A549 (cell line): Measurements from ENCODE around the gene THUMPD1. TPM values are rescaled to one million over a fixed set of nuclear protein-coding genes. Genes with fewer than 3 reads are reported as not detected.
A peak's percentile ranks its signal among the peaks of the same experiment; 100 is the strongest.
"Not testable (repeated sequence)": the region's sequence is repeated elsewhere in the genome, so short reads cannot be mapped to it uniquely, and the experiment has no call there.

Source experiments
- ATAC-seq, 2 experiments: fragments of 200-7000 bp in 1 of 2; fragments of >200 bp in 1 of 2; cut with Nextera tagmentation in 1 of 2; cut with Tn5 transposase in 1 of 2; 3 replicates each; pipeline versions ENCODE4 v1.8.0 to v1.9.1; 2018 to 2020; ENCODE audit warnings: mild to moderate bottlenecking in 1 of 2, moderate library complexity in 1 of 2
- CTCF ChIA-PET: fragments of 300-600 bp; sonication (Branson Sonifier 250); formaldehyde crosslinking; extraction: SDS; loops from one replicate; lab custom pipeline; 2021; ENCODE audit warnings: antibody characterized with exemption, inconsistent platforms; lab: Yijun Ruan, JAX
- POLR2A ChIA-PET: fragments of 350-600 bp; formaldehyde crosslinking; extraction: SDS; loops from one replicate; lab custom pipeline; 2021; ENCODE audit warnings: antibody characterized with exemption, inconsistent platforms; lab: Yijun Ruan, JAX
- DNase-seq, 2 experiments: peaks; one replicate each; pipeline versions ENCODE4 v3.0.0 to v3.0.0-alpha.2; 2011 to 2016; ENCODE audit warnings: low read depth in 1 of 2, low spot score in 1 of 2
- FAIRE-seq: peaks from 2 replicates; lab custom pipeline; 2011; peaks lifted over from hg19 to GRCh38; lab: Jason Lieb, UNC
- H3K27ac ChIP-seq, 2 experiments: fragments of >200 bp; sonication (Bioruptor Twin); formaldehyde crosslinking; 3 replicates each; pipeline ENCODE4 v1.5.1; 2016 to 2017
- H3K4me1 ChIP-seq: fragments of >200 bp; sonication (Bioruptor Twin); formaldehyde crosslinking; 3 replicates; pipeline ENCODE4 v1.6.1; 2016
- H3K4me2 ChIP-seq: fragments of >200 bp; sonication (Bioruptor Twin); formaldehyde crosslinking; 3 replicates; pipeline ENCODE4 v1.6.1; 2016
- H3K4me3 ChIP-seq: fragments of >200 bp; sonication (Bioruptor Twin); formaldehyde crosslinking; 3 replicates; pipeline ENCODE4 v1.5.1; 2016
- H3K9me3 ChIP-seq: fragments of >200 bp; sonication (Bioruptor Twin); formaldehyde crosslinking; 3 replicates; pipeline ENCODE4 v1.6.1; 2016
- CBX2 ChIP-seq: fragments of 200-600 bp; sonication (generic); IDR thresholded peaks from 2 replicates; pipeline ENCODE4 v1.6.1; 2016; ENCODE audit warnings: low read depth, mild to moderate bottlenecking, borderline replicate concordance
- CEBPB ChIP-seq, 2 experiments: fragments of >200 bp in 1 of 2; sonication (Bioruptor Twin) in 1 of 2; formaldehyde crosslinking in 1 of 2; IDR thresholded peaks; 2 replicates each; pipeline ENCODE4 v1.6.1; 2012 to 2016
- CHD2 ChIP-seq: fragments of 150-350 bp; IDR thresholded peaks from 2 replicates; pipeline ENCODE4 v1.6.1; 2014; ENCODE audit warnings: low read length; ENCODE audit not compliant: partially characterized antibody
- E2F6 ChIP-seq: IDR thresholded peaks from 2 replicates; pipeline ENCODE4 v1.6.1; 2012; ENCODE audit warnings: low read depth, borderline replicate concordance
- EHMT2 ChIP-seq: fragments of 200-600 bp; sonication (generic); IDR thresholded peaks from 2 replicates; pipeline ENCODE4 v1.6.1; 2016; ENCODE audit warnings: antibody characterized with exemption, low read depth, mild to moderate bottlenecking, moderate library complexity
- FOSB ChIP-seq: fragments of 250-450 bp; sonication (Bioruptor Pico); IDR thresholded peaks from 2 replicates; pipeline ENCODE4 v1.5.0; 2020; ENCODE audit warnings: mild to moderate bottlenecking, moderate library complexity
- FOXS1 ChIP-seq: fragments of 250-450 bp; sonication (Bioruptor Pico); IDR thresholded peaks from 2 replicates; pipeline ENCODE4 v1.5.0; 2020; ENCODE audit warnings: mild to moderate bottlenecking, moderate library complexity
- JUNB ChIP-seq: fragments of >200 bp; sonication (Bioruptor Twin); formaldehyde crosslinking; IDR thresholded peaks from 2 replicates; pipeline ENCODE4 v1.6.1; 2016
- KDM5A ChIP-seq: fragments of 200-600 bp; sonication (generic); IDR thresholded peaks from 2 replicates; pipeline ENCODE4 v1.6.1; 2016; ENCODE audit warnings: antibody characterized with exemption, mild to moderate bottlenecking
- MAZ ChIP-seq: fragments of 150-350 bp; IDR thresholded peaks from 2 replicates; pipeline ENCODE4 v1.6.1; 2014; ENCODE audit warnings: antibody characterized with exemption, low read depth, low read length, borderline replicate concordance
- POLR2A ChIP-seq: IDR thresholded peaks from 2 replicates; pipeline ENCODE4 v1.6.1; 2012; ENCODE audit warnings: mild to moderate bottlenecking, low read length
- RCOR1 ChIP-seq: fragments of 150-350 bp; IDR thresholded peaks from 2 replicates; pipeline ENCODE4 v1.6.1; 2014; ENCODE audit warnings: antibody characterized with exemption, low read length, low read depth
- TP53 ChIP-seq: fragments of 250-450 bp; sonication (Bioruptor Pico); IDR thresholded peaks from 2 replicates; pipeline ENCODE4 v1.5.0; 2021; ENCODE audit warnings: mild to moderate bottlenecking, moderate library complexity
- USF2 ChIP-seq: fragments of 450-650 bp; IDR thresholded peaks from 2 replicates; pipeline ENCODE4 v1.6.1; 2014; ENCODE audit warnings: antibody characterized with exemption
- WGBS: methylation state at CpG from one replicate; pipeline ENCODE4 v1.1.6; 2017; ENCODE audit errors: missing lambda C conversion rate; 5-methylcytosine and 5-hydroxymethylcytosine counted together
- polyA plus RNA-seq, 4 experiments: library from polyadenylated mRNA; depleted of rRNA in 3 of 4; stranded (reverse); fragments of >200 nt; fragmentation: RNase III in 1 of 4; extraction: RNeasy Plus Mini Kit Qiagen cat#74134 plus additional on column Dnase treatment in 1 of 4; gene quantifications; 2 replicates in 3 of 4; 3 replicates in 1 of 4; pipeline ENCODE4 v1.2.3, GENCODE V29; 2011 to 2017
- TF ChIP-seq, protein P1 (sequence below): fragments of >200 bp; sonication (Bioruptor Twin); formaldehyde crosslinking; IDR thresholded peaks from 3 replicates; pipeline ENCODE4 v1.6.1; 2016
- TF ChIP-seq, protein P2 (sequence below): fragments of 250-450 bp; sonication (Bioruptor Pico); IDR thresholded peaks from 2 replicates; pipeline ENCODE4 v1.5.0; 2021; ENCODE audit warnings: mild to moderate bottlenecking, moderate library complexity, borderline replicate concordance

Gene THUMPD1
- polyA plus RNA-seq, 2 of the 4 experiments (the other 2 are of a cell fraction) = 27.8 to 47.7 TPM

- no peak for ATAC-seq
- CTCF ChIA-PET = interaction anchor here (1.4 to 1.8 kb wide), 2 partner anchors 7 to 9 kb away, joined by 3 to 6 read pairs; no protein-coding TSS in a partner anchor
Measured at GRCh38 chr16:20766294-20766693, 24.7 kb upstream of the THUMPD1 start.

DNA sequence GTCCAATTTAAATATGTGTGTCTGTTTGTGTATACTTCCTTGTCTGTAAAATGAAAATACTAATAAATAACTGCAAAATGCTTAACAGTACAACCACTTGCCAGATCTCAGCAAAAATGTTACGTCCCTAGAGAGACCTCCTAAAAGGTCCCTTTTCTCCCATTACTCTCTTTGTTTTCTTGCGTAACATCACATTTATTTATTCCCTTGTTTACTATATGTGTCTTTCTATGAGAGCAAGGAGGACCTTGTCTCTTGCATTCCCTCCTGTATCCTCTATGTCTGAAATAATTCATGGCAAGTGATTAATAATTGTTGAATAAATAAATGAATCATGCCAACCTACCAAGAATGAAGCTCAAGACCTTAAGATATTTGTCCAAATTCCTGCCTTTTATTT lies 24.1 kb upstream of the THUMPD1 start:
- 82% methylated on average over 2 of the region's 2 CpGs for WGBS
- TF ChIP-seq KDM5A = no peak
- TF ChIP-seq CBX2 = no peak
- TF ChIP-seq JUNB = no peak
- no peak for TF ChIP-seq EHMT2
- TF ChIP-seq USF2 = no peak
- TF ChIP-seq, all 56 proteins: peak for 0
- Histone ChIP-seq H3K27ac (no peak overlapping the region), H3K4me2 (no peak overlapping the region), H3K4me3 (no peak overlapping the region), H3K9me3 (peaks cover 11% of the 10 kb centered on the region), H3K4me1 (peaks cover 20% of the 10 kb centered on the region; the same call in 2 of the 3 replicates)
- ChIA-PET POLR2A (no interaction called here), CTCF (interaction anchor here (1.1 to 1.8 kb wide), 4 partner anchors 8 to 16 kb away, joined by 3 to 6 read pairs (median 5); no protein-coding TSS in a partner anchor)
- FAIRE-seq (no peak), ATAC-seq (no peak), DNase-seq (no peak)

More at GRCh38 chr16:20766294-20766693, 24.7 kb upstream of the THUMPD1 start:
- H3K27ac ChIP-seq = no peak overlapping the region
- FAIRE-seq (no peak), DNase-seq (no peak)
- no peak overlapping the region for H3K4me2 ChIP-seq
- H3K4me3 ChIP-seq = no peak overlapping the region
- TF ChIP-seq MAZ (no peak), POLR2A (no peak), RCOR1 (no peak), CHD2 (no peak), USF2 (no peak), FOSB (CRISPR knock-in tag) (no peak), FOXS1 (CRISPR knock-in tag) (no peak), E2F6 (no peak), TP53 (no peak), CEBPB (IDR thresholded peaks at IDR 0.05) (no peak)
- TF ChIP-seq, protein P1, sequence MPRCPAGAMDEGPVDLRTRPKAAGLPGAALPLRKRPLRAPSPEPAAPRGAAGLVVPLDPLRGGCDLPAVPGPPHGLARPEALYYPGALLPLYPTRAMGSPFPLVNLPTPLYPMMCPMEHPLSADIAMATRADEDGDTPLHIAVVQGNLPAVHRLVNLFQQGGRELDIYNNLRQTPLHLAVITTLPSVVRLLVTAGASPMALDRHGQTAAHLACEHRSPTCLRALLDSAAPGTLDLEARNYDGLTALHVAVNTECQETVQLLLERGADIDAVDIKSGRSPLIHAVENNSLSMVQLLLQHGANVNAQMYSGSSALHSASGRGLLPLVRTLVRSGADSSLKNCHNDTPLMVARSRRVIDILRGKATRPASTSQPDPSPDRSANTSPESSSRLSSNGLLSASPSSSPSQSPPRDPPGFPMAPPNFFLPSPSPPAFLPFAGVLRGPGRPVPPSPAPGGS = no peak
- TF ChIP-seq, protein P2, sequence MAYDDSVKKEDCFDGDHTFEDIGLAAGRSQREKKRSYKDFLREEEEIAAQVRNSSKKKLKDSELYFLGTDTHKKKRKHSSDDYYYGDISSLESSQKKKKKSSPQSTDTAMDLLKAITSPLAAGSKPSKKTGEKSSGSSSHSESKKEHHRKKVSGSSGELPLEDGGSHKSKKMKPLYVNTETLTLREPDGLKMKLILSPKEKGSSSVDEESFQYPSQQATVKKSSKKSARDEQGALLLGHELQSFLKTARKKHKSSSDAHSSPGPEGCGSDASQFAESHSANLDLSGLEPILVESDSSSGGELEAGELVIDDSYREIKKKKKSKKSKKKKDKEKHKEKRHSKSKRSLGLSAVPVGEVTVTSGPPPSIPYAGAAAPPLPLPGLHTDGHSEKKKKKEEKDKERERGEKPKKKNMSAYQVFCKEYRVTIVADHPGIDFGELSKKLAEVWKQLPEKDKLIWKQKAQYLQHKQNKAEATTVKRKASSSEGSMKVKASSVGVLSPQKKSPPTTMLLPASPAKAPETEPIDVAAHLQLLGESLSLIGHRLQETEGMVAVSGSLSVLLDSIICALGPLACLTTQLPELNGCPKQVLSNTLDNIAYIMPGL (CRISPR knock-in tag) = no peak
- H3K9me3 ChIP-seq = peaks cover 11% of the 10 kb centered on the region; the same call in 2 of the 3 replicates
- 76% methylated on average over 5 of the region's 5 CpGs for WGBS
- POLR2A ChIA-PET = no interaction called here
- H3K4me1 ChIP-seq = peaks cover 20% of the 10 kb centered on the region; the same call in 2 of the 3 replicates

GRCh38 chr16:20764448-20764847 lies 22.8 kb upstream of the THUMPD1 start:
- ChIA-PET CTCF (interaction anchor here (1.6 kb wide), 1 partner anchor 12 kb away, joined by 5 read pairs; no protein-coding TSS in a partner anchor), POLR2A (interaction anchor here (1.4 kb wide), 1 partner anchor 23 kb away, joined by 6 read pairs; the partner anchor contains the start of gene THUMPD1)
- DNase-seq, H3K4me3 ChIP-seq, ATAC-seq, FAIRE-seq: not testable (repeated sequence)
- Histone ChIP-seq H3K4me2 (peak overlapping the region; percentile 84), H3K9me3 (peaks cover 11% of the 10 kb centered on the region), H3K27ac (peak overlapping the region in 1 of 2 experiments; percentile 62; a peak in 3 of 6 replicates), H3K4me1 (peaks cover 20% of the 10 kb centered on the region; the same call in 2 of the 3 replicates)
- WGBS = 43% methylated on average over 1 of the region's 1 CpG
